Coronary artery (tissue), 2 donors: ENCODE results near the gene RASGRP3.

ENCODE experiments used
- DNase-seq: peaks from one replicate; pipeline ENCODE4 v3.0.0-alpha.2; 2017; ENCODE audit warnings: low spot score
- H3K27ac ChIP-seq, 2 donors: fragments of 200-600 bp; sonication (generic); one replicate each; pipeline ENCODE4 v1.5.1; 2016 to 2019
- H3K4me3 ChIP-seq: fragments of 200-600 bp; sonication (generic); 2 replicates; pipeline ENCODE4 v1.5.1; 2016; ENCODE audit warnings: mild to moderate bottlenecking, moderate library complexity
- TF ChIP-seq, protein P1 (sequence below): fragments of 200-600 bp; sonication (generic); IDR thresholded peaks from one replicate; pipeline ENCODE4 v1.5.1; 2019; ENCODE audit warnings: antibody characterized with exemption

RASGRP3 gene

DNA sequence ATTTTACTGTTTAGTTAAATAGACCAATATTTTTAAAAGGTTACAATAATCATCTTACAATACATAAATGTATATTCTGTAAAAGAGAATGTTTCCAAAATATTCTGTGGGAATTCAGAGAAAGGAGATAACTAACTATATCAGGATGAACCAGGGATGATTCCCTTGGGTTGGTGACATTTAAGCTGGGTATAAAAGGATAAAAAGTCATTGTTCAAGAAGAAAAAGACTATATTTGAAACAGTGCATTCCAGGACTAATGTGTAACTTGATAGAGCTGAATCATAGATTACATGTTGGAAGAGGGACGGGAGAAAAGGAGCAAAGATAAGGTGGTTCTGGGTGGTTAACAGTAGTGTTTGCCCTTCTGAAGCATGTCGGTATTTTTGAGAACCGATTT, 10.1 kb downstream of the RASGRP3 start:
- DNase-seq: no peak
- no peak overlapping the region for H3K27ac ChIP-seq
- TF ChIP-seq, protein P1, sequence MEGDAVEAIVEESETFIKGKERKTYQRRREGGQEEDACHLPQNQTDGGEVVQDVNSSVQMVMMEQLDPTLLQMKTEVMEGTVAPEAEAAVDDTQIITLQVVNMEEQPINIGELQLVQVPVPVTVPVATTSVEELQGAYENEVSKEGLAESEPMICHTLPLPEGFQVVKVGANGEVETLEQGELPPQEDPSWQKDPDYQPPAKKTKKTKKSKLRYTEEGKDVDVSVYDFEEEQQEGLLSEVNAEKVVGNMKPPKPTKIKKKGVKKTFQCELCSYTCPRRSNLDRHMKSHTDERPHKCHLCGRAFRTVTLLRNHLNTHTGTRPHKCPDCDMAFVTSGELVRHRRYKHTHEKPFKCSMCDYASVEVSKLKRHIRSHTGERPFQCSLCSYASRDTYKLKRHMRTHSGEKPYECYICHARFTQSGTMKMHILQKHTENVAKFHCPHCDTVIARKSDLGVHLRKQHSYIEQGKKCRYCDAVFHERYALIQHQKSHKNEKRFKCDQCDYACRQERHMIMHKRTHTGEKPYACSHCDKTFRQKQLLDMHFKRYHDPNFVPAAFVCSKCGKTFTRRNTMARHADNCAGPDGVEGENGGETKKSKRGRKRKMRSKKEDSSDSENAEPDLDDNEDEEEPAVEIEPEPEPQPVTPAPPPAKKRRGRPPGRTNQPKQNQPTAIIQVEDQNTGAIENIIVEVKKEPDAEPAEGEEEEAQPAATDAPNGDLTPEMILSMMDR: no peak
- no peak overlapping the region for H3K4me3 ChIP-seq

- no peak for DNase-seq
Observed at GRCh38 chr2:33488178-33488690, 11.8 kb downstream of the RASGRP3 start.

DNA sequence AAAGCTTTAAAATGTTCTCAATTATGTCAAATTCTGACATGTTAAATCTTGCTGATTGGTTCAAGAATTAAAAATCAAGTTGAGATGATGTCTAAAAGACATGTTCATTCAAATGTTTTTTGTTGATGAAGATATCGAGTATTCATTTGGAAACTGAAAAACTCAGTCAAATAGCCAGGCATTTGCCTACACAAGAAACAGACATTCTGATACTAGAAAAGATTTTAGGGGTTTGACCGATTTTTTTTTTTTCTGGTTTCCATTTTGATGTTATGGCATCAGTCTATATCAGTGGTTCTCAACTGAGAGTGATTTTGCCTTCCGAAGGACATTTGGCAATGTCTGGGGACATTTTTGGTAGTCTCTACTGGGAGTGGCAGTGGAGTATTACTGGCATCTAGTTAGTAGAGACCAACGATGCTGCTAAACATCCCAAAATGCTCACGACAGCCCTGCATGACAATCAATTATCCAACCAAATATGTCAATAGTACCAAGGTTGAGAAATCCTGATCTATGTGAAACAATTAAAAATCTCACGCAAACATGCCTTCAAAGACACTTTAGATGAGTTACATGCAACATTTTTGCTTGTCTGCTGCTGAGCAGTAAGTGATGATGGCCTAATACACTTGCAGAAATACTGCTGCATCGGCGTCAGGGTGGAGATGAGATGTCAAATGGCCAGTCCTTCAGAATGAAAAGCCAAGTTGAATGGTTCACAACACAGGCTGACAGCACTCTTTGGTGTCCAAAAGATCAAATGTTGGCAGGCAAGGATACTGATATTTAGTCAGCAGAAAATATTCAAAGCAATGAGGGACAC, 12.5 kb downstream of the RASGRP3 start:
- TF ChIP-seq, protein P1: no peak
- DNase-seq: no peak
- H3K4me3 ChIP-seq: no peak overlapping the region
- no peak overlapping the region for H3K27ac ChIP-seq

More at GRCh38 chr2:33488178-33488690, 11.8 kb downstream of the RASGRP3 start:
- Histone ChIP-seq H3K27ac (no peak overlapping the region), H3K4me3 (no peak overlapping the region)
- TF ChIP-seq, protein P1: no peak

DNA sequence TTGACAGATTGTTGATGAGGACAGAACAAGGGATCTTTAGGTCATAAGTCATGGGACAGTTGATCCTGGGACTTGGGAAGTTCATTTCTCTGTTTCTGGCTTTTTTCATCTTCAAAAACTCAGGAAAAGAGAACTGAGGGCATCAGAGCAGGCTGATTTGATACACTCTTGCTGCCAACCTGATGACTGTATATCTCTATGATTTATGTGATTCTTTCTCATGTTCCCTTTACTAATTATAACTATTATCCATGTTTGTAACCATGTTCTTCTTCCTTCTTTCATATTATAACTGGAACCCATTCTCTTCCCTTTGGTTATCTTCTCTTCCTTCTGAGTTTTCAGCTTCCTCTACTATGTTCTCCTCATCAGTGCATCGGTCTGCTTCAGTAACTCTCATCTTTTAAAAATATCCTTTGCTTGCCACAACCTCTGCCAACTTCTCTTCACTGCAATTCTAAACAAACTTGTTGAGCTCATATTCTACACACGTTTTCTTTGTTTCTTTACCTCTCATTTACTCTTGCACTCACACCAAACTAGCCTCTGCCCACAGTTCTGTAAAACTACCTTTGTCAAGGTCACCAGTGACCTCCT, 13.5 kb downstream of the RASGRP3 start:
- no peak for DNase-seq
- Histone ChIP-seq H3K4me3 (no peak overlapping the region), H3K27ac (no peak overlapping the region)
- TF ChIP-seq, protein P1: no peak

- H3K4me3 ChIP-seq: no peak overlapping the region
- no peak overlapping the region for H3K27ac ChIP-seq
- TF ChIP-seq, protein P1: no peak
- no peak for DNase-seq
Observed at GRCh38 chr2:33491441-33492084, 15.1 kb downstream of the RASGRP3 start.

DNA sequence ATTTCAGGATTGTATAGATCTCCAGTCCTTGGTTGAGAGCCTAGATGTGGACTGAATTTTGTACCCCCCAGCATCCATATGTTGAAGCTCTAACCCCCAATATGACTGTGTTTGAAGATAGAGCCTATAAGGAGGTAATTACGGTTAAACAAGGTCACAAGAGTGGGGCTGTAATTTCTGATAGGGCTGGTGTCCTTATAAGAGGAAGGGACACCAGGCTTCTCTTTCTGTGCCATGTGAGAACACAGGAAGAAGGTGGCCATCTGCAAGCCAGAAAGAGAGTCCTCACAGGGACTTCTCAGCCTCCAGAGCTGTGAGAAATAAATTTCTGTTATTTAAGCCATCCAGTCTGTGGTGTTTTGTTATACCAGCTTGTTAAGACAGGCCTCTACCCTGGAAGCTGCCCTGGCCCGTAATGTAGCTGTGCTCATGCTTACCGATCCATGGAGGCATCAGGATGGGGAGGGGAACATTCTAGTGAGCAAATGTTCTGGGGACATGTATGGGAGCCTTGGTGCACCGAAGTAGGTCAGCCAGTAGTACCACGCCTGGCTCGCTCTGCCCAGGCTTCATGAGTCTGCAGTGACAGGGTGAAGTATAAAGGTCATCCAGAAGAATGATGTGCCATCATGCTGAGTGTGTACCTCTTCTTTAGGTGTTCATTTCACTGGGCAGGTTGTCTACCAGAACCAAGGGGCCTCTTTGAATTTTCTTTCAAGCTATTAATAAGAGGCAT, 16.1 kb downstream of the RASGRP3 start:
- TF ChIP-seq, protein P1: no peak
- no peak overlapping the region for H3K4me3 ChIP-seq
- no peak for DNase-seq
- no peak overlapping the region for H3K27ac ChIP-seq
